Lower leg skin (tissue), 3 donors: Measurements from ENCODE around the gene ZNF573.

Source experiments
- POLR2A ChIP-seq, 2 donors: fragments of 450-650 bp; IDR thresholded peaks; one replicate each; pipeline ENCODE4 v1.6.1; 2016 to 2017; ENCODE audit warnings: antibody characterized with exemption in 2 of 2, mild to moderate bottlenecking in 1 of 2, moderate library complexity in 1 of 2
- TF ChIP-seq, protein P1 (sequence below), 3 donors: fragments of 450-650 bp; IDR thresholded peaks; one replicate each; pipeline ENCODE4 v1.5.1; 2016; ENCODE audit warnings: antibody characterized with exemption in 3 of 3, mild to moderate bottlenecking in 3 of 3, moderate library complexity in 2 of 3

- no peak for TF ChIP-seq POLR2A (IDR thresholded peaks at IDR 0.05)
- TF ChIP-seq, protein P1, sequence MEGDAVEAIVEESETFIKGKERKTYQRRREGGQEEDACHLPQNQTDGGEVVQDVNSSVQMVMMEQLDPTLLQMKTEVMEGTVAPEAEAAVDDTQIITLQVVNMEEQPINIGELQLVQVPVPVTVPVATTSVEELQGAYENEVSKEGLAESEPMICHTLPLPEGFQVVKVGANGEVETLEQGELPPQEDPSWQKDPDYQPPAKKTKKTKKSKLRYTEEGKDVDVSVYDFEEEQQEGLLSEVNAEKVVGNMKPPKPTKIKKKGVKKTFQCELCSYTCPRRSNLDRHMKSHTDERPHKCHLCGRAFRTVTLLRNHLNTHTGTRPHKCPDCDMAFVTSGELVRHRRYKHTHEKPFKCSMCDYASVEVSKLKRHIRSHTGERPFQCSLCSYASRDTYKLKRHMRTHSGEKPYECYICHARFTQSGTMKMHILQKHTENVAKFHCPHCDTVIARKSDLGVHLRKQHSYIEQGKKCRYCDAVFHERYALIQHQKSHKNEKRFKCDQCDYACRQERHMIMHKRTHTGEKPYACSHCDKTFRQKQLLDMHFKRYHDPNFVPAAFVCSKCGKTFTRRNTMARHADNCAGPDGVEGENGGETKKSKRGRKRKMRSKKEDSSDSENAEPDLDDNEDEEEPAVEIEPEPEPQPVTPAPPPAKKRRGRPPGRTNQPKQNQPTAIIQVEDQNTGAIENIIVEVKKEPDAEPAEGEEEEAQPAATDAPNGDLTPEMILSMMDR (IDR thresholded peaks at IDR 0.05): no peak
Measured at GRCh38 chr19:37699057-37699456, 80.3 kb downstream of the ZNF573 start.
